ENCODE results near the gene DOCK2. TPM values are rescaled to one million over a fixed set of nuclear protein-coding genes. Genes with fewer than 3 reads are reported as not detected.
A peak's percentile ranks its signal among the peaks of the same experiment; 100 is the strongest.
"Not testable (repeated sequence)": the region's sequence is repeated elsewhere in the genome, so short reads cannot be mapped to it uniquely, and the experiment has no call there.

DOCK2 gene
- total and polyA plus RNA-seq, 2 donors: 34.6 to 99.4 TPM

- H3K9me3 ChIP-seq (ENCODE audit: control insufficient read depth in 2 of 2, insufficient read depth in 1 of 2, low read length in 1 of 2): no peaks in the 10 kb centered on the region
- peaks cover 26 to 28% of the 10 kb centered on the region in 2 donors for H3K36me3 ChIP-seq (ENCODE audit: control insufficient read depth in 2 of 2, insufficient read depth in 2 of 2, low read length in 1 of 2)
- H3K27me3 ChIP-seq (ENCODE audit: control insufficient read depth in 2 of 2, insufficient read depth in 1 of 2, low read length in 1 of 2): no peaks in the 10 kb centered on the region
- peaks cover 0 to 3% of the 10 kb centered on the region in 2 donors for H3K4me1 ChIP-seq (ENCODE audit: control insufficient read depth in 2 of 2, insufficient read depth in 2 of 2, low read length in 2 of 2)
- no peak overlapping the region for H3K27ac ChIP-seq (ENCODE audit: low read depth in 1 of 2, low read length in 1 of 2)
- WGBS: 95% methylated on average over 10 of the region's 10 CpGs
- no peak for DNase-seq (ENCODE audit: low read depth in 6 of 9, low spot score in 9 of 9)
- H3K4me3 ChIP-seq (ENCODE audit: low read length in 2 of 2): no peak overlapping the region
These were observed 166.3 kb downstream of the DOCK2 start for GRCh38 chr5:169803077-169803981.

- Histone ChIP-seq H3K4me3 (ENCODE audit: low read length in 2 of 2) (no peak overlapping the region), H3K36me3 (ENCODE audit: control insufficient read depth in 2 of 2, insufficient read depth in 2 of 2, low read length in 1 of 2) (peaks cover 31 to 35% of the 10 kb centered on the region in 2 donors), H3K9me3 (ENCODE audit: control insufficient read depth in 2 of 2, insufficient read depth in 1 of 2, low read length in 1 of 2) (no peaks in the 10 kb centered on the region), H3K27me3 (ENCODE audit: control insufficient read depth in 2 of 2, insufficient read depth in 1 of 2, low read length in 1 of 2) (no peaks in the 10 kb centered on the region), H3K27ac (ENCODE audit: low read depth in 1 of 2, low read length in 1 of 2) (no peak overlapping the region), H3K4me1 (ENCODE audit: control insufficient read depth in 2 of 2, insufficient read depth in 2 of 2, low read length in 2 of 2) (peaks cover 0 to 3% of the 10 kb centered on the region in 2 donors)
- DNase-seq (ENCODE audit: low read depth in 6 of 9, low spot score in 9 of 9): no peak
- WGBS: 97% methylated on average over 1 of the region's 1 CpG
These were observed 167.8 kb downstream of the DOCK2 start for GRCh38 chr5:169804861-169805260.

GRCh38 chr5:169805527-169805934 is 168.5 kb downstream of the DOCK2 start:
- Histone ChIP-seq H3K4me3 (ENCODE audit: low read length in 2 of 2) (no peak overlapping the region), H3K9me3 (ENCODE audit: control insufficient read depth in 2 of 2, insufficient read depth in 1 of 2, low read length in 1 of 2) (no peaks in the 10 kb centered on the region), H3K27ac (ENCODE audit: low read depth in 1 of 2, low read length in 1 of 2) (no peak overlapping the region), H3K4me1 (ENCODE audit: control insufficient read depth in 2 of 2, insufficient read depth in 2 of 2, low read length in 2 of 2) (peaks cover 0 to 3% of the 10 kb centered on the region in 2 donors), H3K27me3 (ENCODE audit: control insufficient read depth in 2 of 2, insufficient read depth in 1 of 2, low read length in 1 of 2) (no peaks in the 10 kb centered on the region), H3K36me3 (ENCODE audit: control insufficient read depth in 2 of 2, insufficient read depth in 2 of 2, low read length in 1 of 2) (peaks cover 33 to 36% of the 10 kb centered on the region in 2 donors)
- WGBS: 78% methylated on average over 5 of the region's 5 CpGs
- peak in 5 of 9 donors; percentile 3 to 47 (median 16) for DNase-seq (ENCODE audit: low read depth in 6 of 9, low spot score in 9 of 9)

- Histone ChIP-seq H3K4me3 (ENCODE audit: low read length in 2 of 2) (no peak overlapping the region), H3K36me3 (ENCODE audit: control insufficient read depth in 2 of 2, insufficient read depth in 2 of 2, low read length in 1 of 2) (peaks cover 36% of the 10 kb centered on the region in 2 donors), H3K27ac (ENCODE audit: low read depth in 1 of 2, low read length in 1 of 2) (no peak overlapping the region), H3K4me1 (ENCODE audit: control insufficient read depth in 2 of 2, insufficient read depth in 2 of 2, low read length in 2 of 2) (peaks cover 0 to 3% of the 10 kb centered on the region in 2 donors), H3K9me3 (ENCODE audit: control insufficient read depth in 2 of 2, insufficient read depth in 1 of 2, low read length in 1 of 2) (no peaks in the 10 kb centered on the region), H3K27me3 (ENCODE audit: control insufficient read depth in 2 of 2, insufficient read depth in 1 of 2, low read length in 1 of 2) (no peaks in the 10 kb centered on the region)
- DNase-seq (ENCODE audit: low read depth in 6 of 9, low spot score in 9 of 9): no peak
- 95% methylated on average over 6 of the region's 6 CpGs for WGBS
These were observed 169.0 kb downstream of the DOCK2 start for GRCh38 chr5:169805937-169806700.

- no peaks in the 10 kb centered on the region for H3K9me3 ChIP-seq (ENCODE audit: control insufficient read depth in 2 of 2, insufficient read depth in 1 of 2, low read length in 1 of 2)
- H3K4me3 ChIP-seq (ENCODE audit: low read length in 2 of 2): no peak overlapping the region
- H3K27me3 ChIP-seq (ENCODE audit: control insufficient read depth in 2 of 2, insufficient read depth in 1 of 2, low read length in 1 of 2): no peaks in the 10 kb centered on the region
- no peak overlapping the region for H3K27ac ChIP-seq (ENCODE audit: low read depth in 1 of 2, low read length in 1 of 2)
- peaks cover 42 to 49% of the 10 kb centered on the region in 2 donors for H3K36me3 ChIP-seq (ENCODE audit: control insufficient read depth in 2 of 2, insufficient read depth in 2 of 2, low read length in 1 of 2)
- peaks cover 0 to 3% of the 10 kb centered on the region in 2 donors for H3K4me1 ChIP-seq (ENCODE audit: control insufficient read depth in 2 of 2, insufficient read depth in 2 of 2, low read length in 2 of 2)
- 97% methylated on average over 2 of the region's 2 CpGs for WGBS
- DNase-seq (ENCODE audit: low read depth in 6 of 9, low spot score in 9 of 9): no peak
These were observed 171.1 kb downstream of the DOCK2 start for GRCh38 chr5:169808118-169808581.

- not testable (repeated sequence) for H3K4me1 ChIP-seq (ENCODE audit: control insufficient read depth in 2 of 2, insufficient read depth in 2 of 2, low read length in 2 of 2); H3K9me3 ChIP-seq (ENCODE audit: control insufficient read depth in 2 of 2, insufficient read depth in 1 of 2, low read length in 1 of 2); H3K27ac ChIP-seq (ENCODE audit: low read depth in 1 of 2, low read length in 1 of 2); H3K27me3 ChIP-seq (ENCODE audit: control insufficient read depth in 2 of 2, insufficient read depth in 1 of 2, low read length in 1 of 2); H3K4me3 ChIP-seq (ENCODE audit: low read length in 2 of 2); DNase-seq (ENCODE audit: low read depth in 6 of 9, low spot score in 9 of 9)
- WGBS: over 99% methylated on average over 3 of the region's 3 CpGs
- H3K36me3 ChIP-seq (ENCODE audit: control insufficient read depth in 2 of 2, insufficient read depth in 2 of 2, low read length in 1 of 2): peaks cover 42 to 49% of the 10 kb centered on the region in 2 donors
These were observed 171.8 kb downstream of the DOCK2 start for GRCh38 chr5:169808880-169809279.

GRCh38 chr5:169809281-169809680 is 172.2 kb downstream of the DOCK2 start:
- no peak for DNase-seq (ENCODE audit: low read depth in 6 of 9, low spot score in 9 of 9)
- H3K27me3 ChIP-seq (ENCODE audit: control insufficient read depth in 2 of 2, insufficient read depth in 1 of 2, low read length in 1 of 2): no peaks in the 10 kb centered on the region
- 91% methylated on average over 5 of the region's 5 CpGs for WGBS
- H3K4me3 ChIP-seq (ENCODE audit: low read length in 2 of 2): no peak overlapping the region
- peaks cover 41 to 52% of the 10 kb centered on the region in 2 donors for H3K36me3 ChIP-seq (ENCODE audit: control insufficient read depth in 2 of 2, insufficient read depth in 2 of 2, low read length in 1 of 2)
- H3K4me1 ChIP-seq (ENCODE audit: control insufficient read depth in 2 of 2, insufficient read depth in 2 of 2, low read length in 2 of 2): peaks cover 0 to 3% of the 10 kb centered on the region in 2 donors
- H3K9me3 ChIP-seq (ENCODE audit: control insufficient read depth in 2 of 2, insufficient read depth in 1 of 2, low read length in 1 of 2): no peaks in the 10 kb centered on the region
- no peak overlapping the region for H3K27ac ChIP-seq (ENCODE audit: low read depth in 1 of 2, low read length in 1 of 2)

GRCh38 chr5:169810524-169810923 is 173.4 kb downstream of the DOCK2 start:
- no peak for DNase-seq (ENCODE audit: low read depth in 6 of 9, low spot score in 9 of 9)
- Histone ChIP-seq H3K36me3 (ENCODE audit: control insufficient read depth in 2 of 2, insufficient read depth in 2 of 2, low read length in 1 of 2) (peaks cover 39 to 58% of the 10 kb centered on the region in 2 donors), H3K27ac (ENCODE audit: low read depth in 1 of 2, low read length in 1 of 2) (no peak overlapping the region), H3K4me1 (ENCODE audit: control insufficient read depth in 2 of 2, insufficient read depth in 2 of 2, low read length in 2 of 2) (no peaks in the 10 kb centered on the region), H3K4me3 (ENCODE audit: low read length in 2 of 2) (no peak overlapping the region), H3K9me3 (ENCODE audit: control insufficient read depth in 2 of 2, insufficient read depth in 1 of 2, low read length in 1 of 2) (no peaks in the 10 kb centered on the region), H3K27me3 (ENCODE audit: control insufficient read depth in 2 of 2, insufficient read depth in 1 of 2, low read length in 1 of 2) (no peaks in the 10 kb centered on the region)
- WGBS: 97% methylated on average over 5 of the region's 5 CpGs

- 97% methylated on average over 5 of the region's 5 CpGs for WGBS
These were observed 173.9 kb downstream of the DOCK2 start for GRCh38 chr5:169811023-169811422.

More at GRCh38 chr5:169811023-169811422, 173.9 kb downstream of the DOCK2 start:
- no peaks in the 10 kb centered on the region for H3K9me3 ChIP-seq (ENCODE audit: control insufficient read depth in 2 of 2, insufficient read depth in 1 of 2, low read length in 1 of 2)
- no peak overlapping the region for H3K4me3 ChIP-seq (ENCODE audit: low read length in 2 of 2)
- no peak overlapping the region for H3K27ac ChIP-seq (ENCODE audit: low read depth in 1 of 2, low read length in 1 of 2)
- H3K27me3 ChIP-seq (ENCODE audit: control insufficient read depth in 2 of 2, insufficient read depth in 1 of 2, low read length in 1 of 2): no peaks in the 10 kb centered on the region
- H3K36me3 ChIP-seq (ENCODE audit: control insufficient read depth in 2 of 2, insufficient read depth in 2 of 2, low read length in 1 of 2): peaks cover 42 to 57% of the 10 kb centered on the region in 2 donors
- DNase-seq (ENCODE audit: low read depth in 6 of 9, low spot score in 9 of 9): no peak
- H3K4me1 ChIP-seq (ENCODE audit: control insufficient read depth in 2 of 2, insufficient read depth in 2 of 2, low read length in 2 of 2): no peaks in the 10 kb centered on the region

All from thymus (tissue), 11 donors.